ENCODE measurements around the gene TSKS.

The TSKS gene, protein sequence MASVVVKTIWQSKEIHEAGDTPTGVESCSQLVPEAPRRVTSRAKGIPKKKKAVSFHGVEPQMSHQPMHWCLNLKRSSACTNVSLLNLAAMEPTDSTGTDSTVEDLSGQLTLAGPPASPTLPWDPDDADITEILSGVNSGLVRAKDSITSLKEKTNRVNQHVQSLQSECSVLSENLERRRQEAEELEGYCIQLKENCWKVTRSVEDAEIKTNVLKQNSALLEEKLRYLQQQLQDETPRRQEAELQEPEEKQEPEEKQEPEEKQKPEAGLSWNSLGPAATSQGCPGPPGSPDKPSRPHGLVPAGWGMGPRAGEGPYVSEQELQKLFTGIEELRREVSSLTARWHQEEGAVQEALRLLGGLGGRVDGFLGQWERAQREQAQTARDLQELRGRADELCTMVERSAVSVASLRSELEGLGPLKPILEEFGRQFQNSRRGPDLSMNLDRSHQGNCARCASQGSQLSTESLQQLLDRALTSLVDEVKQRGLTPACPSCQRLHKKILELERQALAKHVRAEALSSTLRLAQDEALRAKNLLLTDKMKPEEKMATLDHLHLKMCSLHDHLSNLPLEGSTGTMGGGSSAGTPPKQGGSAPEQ

DNA sequence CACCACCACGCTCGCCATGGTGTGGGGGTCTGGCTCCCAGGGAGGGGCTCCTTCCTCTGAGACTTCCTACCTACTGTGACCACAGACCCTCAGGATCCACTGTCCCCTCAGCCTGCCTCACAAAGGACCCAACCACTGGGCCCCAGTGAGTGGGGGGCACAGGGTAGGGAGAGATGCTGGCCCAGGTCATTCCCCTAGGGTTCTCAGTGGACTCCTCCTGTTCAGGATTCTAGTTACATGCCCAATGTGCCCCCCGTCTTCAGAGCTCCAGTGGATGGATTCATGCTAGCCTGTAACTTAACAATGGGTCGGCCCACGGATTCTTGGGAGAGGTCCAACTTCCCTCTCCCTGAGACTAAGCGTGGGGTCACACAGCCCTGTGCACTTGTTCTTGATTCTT lies at the start of gene TSKS:
TSKS (minus strand) TSS at position 77 of the 400 bp plus-strand sequence; CDS start at position 18, 59 bp downstream.
- no peak for DNase-seq

DNA sequence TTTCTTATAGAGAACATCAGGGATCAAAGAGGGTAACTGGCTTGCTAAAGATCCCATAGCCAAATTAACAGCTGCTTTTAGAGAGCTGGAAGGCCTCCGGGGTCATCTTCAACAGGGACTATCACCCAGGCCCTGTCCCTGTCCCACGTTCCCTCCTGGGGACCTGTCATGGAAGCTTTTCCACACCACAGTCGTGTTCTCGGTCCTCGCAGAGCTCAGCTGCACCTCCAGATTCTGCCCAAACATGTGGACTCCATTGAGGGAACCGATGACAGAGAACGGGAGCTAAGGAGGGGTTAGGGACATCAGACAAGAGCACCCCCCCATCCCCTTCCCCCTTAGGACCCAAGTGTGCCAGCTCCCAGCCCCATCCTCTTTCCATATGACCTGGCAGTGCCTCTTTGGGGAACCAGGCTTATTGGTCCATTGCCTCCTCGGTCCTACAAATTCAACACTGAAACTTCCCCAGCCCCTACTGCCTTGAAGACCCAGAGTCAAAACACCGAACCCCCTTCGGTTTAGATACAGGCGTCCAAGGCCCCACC lies 49.4 kb upstream of the TSKS start:
- DNase-seq, result no peak

DNA sequence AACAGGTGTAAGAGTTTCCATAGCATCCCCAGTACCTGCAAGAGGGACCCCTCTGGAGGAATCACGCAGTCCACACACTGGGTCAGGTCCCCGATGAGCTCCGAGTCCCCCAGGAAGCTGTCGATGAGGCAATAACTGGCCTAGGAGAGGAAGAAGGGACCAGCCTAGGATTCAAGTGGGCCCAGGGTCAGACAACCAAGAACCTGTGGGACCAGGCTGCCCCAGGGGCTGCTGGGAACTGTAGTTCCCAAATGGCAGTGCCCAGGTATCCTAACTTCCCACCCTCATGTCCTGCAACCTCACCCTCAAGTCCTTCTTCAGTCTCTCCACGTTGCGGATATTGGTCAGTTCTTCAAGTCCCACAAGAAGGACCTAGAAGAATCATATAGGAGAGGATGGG lies 48.2 kb upstream of the TSKS start:
- no peak for DNase-seq

DNA sequence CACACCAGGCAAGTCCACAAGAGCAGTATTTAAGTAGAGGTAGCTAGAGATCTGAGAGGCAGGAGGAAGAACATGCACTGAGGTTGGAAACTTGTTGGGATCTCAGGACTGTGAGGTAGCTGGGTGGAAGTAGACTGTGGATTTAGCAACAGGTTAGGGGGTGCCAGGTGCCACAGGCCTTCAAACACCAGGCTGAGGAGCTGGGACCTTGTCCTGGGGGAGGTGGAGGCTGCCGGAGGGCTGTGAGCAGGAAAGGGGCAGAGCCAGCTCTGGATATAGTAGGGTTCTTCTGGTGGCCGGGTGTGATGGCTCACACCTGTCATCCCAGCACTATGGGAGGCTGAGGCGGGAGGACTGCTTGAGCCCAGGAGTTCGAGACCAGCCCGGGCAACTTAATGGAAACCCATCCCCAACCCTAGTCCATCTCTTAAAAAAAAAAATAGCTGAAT lies 46.9 kb upstream of the TSKS start:
- DNase-seq, result no peak

DNA sequence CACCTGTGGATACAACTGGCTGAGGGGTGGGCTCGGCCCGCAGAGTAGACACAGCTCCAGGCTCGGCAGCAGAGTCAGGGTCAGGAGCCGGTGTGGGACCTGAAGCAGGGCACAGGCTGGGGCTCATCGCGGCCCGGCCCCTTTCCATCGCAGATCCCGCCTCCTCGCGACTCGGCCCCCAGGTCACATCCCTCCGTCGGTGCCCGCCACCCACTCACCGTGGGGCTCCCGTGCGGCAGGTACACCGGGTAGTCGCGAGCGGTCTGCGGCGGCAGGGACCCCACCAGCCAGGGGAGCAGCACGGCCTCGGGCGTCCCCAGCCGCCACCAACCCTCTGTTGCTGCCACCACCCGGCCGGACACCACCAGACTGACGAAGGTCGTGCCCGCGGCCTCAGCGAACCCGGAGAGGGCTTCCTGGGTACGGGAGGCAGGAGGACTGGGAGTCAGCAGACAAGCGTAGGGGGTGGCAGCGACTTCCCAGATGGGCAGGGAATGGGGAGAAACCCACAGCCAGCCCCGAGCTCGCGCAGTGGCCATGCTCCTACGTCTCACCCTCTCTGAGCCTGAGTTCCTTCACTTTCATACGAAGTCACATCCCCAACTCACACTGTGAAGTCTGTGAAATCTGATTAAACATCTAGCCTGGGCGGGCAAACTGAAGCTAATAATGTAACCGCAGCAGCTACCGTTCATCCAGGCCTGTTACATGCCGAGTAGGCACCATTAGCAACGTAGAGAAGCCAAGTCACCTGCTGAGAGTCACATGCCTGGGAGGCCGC lies 46.2 kb upstream of the TSKS start:
- no peak for DNase-seq

DNA sequence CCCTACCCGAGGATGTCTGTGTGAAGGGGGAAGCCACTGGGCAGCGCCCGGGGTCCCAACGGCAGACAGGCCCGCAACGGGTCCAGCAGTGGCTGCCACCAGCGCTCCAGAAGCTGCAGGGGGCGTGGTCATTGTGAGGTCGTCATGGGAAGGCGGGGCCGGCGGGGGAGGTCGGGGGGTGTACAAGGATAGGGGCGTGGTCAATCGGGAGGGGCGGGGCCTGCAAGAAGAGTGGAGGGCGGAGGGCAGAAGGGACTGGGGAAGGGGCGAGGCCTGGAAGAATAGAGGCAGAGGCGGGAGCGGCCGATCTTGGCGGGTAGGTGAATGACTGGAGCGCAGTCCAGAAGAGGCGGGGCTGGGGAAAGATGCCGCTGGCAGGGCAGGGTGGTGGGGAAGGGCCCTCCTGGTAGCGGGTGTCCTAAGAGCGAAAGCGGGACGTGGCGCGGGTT lies 45.6 kb upstream of the TSKS start:
- no peak for DNase-seq

DNA sequence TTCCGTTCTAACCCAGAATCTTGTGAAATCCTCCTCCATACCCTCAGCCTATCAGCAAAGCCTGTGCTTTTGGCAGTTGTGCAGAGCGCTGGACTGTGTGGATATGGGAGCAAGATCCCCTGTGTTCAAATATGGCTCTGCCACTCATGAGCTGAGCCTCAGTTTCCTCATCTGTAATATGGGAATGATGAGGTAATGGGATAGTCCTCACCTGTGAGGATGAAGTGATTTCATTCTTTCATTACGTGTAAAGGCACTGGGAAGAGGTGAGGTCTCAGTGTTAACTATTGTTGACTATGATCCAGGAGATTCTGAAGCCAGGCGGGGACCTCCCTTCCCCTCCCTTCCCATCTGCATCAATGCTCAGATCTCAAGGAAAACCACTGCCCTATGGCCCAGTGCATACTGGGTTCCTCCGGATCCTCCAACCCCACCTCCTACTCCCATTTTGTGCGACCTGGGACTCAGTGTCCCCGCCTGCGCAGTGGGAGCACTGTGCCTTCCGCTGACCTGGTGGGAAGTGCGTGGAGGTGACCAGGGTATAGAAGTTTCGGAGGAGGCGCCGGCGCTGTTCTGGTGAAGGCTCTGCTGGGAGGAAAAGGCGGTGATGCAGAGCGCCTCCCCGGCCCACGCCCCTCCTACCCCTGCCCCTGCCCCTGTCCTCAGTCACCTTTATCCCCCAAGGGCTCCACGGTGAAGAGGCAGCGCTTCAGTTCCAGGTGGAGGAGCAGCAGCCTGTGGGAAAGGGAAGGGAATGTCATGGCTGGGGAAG lies 45.0 kb upstream of the TSKS start:
- DNase-seq, result no peak

DNA sequence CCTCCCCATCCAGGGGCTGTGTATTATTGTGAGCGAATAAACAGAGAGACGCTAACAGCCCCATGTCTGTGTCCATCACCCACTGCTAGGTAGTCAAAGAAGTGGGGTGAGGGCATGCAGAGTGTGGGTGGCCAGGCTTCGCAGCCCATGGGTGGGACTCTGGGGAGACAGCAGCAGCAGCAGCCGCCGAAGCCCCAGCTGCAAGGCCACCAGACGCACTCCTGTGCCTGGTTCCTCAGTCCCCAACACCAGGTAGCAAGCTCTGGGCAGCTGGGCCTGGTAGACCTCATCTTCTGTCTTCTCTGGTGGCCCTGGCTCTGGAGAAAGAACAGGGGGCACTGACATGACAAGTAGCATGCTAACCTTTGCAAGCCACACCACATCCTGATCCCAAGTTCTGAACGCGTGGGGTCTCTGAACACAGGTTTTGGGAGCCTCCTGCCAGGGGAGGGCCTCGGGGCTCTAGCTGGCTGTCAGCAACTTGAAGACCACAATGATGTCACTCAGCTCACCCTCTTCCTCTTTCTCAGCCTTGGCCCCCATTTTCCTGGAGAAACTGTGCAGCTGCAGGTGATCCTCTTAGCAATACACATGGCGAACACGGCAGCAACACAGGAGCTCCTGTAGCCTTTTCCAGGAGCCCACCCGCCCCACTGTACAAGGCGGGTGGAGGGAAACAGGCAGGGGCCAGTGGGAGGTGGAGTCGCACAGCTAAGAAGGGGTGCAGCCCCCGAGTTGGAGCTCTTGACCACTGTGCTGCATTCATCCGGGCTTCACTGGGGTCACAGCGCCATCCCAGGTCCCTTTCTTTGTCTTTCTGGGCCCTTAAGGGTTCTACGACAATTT lies 44.2 kb upstream of the TSKS start:
- DNase-seq, result peak; percentile 15

DNA sequence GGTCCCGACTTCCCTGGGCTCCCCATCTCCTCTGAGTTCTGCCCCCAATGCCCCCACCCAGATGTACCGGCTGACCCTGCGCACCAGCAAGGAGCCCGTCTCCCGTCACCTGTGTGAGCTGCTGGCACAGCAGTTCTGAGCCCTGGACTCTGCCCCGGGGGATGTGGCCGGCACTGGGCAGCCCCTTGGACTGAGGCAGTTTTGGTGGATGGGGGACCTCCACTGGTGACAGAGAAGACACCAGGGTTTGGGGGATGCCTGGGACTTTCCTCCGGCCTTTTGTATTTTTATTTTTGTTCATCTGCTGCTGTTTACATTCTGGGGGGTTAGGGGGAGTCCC lies 43.5 kb upstream of the TSKS start:
- DNase-seq, result no peak

DNA sequence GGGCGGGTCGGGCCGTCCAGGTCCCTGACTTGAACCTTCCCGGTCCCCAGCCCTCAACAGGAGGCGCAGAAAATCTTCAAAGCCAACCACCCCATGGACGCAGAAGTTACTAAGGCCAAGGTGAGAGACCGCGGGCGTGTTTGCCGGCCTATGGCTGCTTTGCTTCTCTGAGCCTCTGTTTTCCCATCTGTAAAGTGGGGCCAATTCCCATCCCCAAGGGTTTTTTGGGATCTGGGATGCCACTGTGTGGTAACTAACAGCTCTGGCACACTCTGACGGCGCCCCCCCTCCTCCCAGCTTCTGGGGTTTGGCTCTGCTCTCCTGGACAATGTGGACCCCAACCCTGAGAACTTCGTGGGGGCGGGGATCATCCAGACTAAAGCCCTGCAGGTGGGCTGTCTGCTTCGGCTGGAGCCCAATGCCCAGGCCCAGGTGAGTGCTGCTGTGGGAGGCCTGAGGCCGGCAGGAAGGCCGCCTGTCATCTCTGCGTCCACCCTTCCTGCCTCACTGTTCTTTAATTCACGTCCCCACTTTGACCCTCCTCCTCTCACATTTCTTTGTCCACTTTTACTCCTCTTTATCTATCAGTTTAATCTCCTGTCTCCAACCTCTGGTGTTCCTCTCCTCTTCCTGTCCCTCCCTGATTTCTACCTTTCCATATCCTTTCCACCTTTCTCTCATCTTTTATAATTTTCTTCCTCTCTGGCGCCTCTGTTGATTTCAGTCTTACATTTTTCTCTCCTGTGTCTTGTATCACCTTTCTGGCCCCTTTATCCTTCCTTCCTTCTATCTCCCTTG lies 42.9 kb upstream of the TSKS start:
- no peak for DNase-seq

DNA sequence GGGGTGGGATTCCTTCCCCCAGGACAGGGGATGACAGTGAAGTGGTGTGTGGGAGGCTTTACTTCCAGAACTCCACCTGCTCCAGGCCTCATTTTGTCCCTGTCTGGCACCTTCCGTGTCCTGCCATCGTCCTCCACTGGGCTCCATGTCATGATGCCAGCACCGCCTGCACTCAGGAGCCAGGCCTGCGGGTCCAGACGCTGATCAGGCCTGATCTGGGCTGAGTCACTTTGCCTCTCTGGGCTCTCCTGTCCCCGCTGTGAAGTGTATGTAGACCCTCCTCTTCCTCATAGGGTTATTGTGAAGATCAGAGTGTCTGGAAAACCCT lies 40.4 kb upstream of the TSKS start:
- DNase-seq, result no peak

DNA sequence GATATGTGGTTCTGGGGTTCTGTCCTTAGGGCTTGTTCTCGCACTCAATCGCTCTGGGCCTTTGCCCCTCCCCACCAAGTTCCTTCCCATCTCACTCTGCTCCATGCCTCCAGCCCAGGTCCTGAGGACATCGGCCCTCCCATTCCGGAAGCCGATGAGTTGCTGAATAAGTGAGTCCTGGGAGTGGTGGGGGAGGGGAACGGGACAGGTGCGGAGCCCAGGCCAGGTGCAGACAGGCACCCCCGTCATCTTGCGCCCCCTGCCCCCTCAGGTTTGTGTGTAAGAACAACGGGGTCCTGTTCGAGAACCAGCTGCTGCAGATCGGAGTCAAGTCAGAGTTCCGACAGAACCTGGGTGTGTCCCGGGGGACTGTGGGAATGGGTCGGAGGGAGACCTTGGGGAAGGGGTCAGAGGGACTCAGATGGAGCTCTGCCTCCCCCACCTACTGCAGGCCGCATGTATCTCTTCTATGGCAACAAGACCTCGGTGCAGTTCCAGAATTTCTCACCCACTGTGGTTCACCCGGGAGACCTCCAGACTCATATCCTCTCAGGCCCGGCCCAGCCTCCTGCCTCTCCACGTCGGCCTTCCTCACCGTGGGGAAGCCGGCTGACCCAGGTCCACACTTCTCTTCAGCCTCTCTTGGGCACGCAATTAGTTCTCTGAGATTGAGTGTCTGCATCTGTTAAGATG lies 39.9 kb upstream of the TSKS start:
- DNase-seq, result no peak

DNA sequence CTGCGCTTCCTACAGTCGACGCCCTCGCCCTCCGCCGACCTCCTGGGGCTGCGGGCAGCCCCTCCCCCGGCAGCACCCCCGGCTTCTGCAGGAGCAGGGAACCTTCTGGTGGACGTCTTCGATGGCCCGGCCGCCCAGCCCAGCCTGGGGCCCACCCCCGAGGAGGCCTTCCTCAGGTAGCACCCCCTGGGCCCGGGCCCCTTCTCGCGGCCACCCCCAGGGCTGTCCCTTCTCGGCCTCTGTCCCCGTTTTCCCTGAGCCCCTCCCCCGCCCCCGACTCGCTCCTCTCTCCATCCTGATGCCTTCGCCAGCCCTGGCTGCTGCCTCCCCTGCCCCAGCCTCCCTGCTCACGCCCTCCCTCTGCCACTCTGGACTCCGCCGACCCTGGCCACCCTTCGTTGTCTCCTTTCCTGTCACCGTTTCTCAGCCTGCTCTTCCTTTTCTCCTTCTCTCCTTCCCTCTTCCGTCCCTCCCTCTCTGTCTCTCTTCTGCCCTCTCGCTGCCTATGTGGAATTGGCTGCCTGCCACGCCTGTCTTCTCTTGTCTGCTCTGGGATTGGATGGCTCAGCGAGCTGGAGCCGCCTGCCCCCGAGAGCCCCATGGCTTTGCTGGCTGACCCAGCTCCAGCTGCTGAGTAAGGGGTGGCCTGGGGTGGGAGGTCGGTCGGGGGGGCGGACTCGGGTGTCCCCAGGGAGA lies 39.0 kb upstream of the TSKS start:
- DNase-seq, result no peak

DNA sequence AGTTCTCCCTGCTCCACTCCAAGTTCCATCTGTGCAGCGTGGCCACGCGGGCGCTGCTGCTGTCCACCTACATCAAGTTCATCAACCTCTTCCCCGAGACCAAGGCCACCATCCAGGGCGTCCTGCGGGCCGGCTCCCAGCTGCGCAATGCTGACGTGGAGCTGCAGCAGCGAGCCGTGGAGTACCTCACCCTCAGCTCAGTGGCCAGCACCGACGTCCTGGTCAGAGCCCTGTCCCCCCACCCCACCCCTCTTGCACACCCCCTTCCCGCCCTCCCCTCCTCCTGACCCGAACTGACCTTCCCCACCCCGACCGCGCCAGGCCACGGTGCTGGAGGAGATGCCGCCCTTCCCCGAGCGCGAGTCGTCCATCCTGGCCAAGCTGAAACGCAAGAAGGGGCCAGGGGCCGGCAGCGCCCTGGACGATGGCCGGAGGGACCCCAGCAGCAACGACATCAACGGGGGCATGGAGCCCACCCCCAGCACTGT lies 38.3 kb upstream of the TSKS start:
- DNase-seq, result no peak

DNA sequence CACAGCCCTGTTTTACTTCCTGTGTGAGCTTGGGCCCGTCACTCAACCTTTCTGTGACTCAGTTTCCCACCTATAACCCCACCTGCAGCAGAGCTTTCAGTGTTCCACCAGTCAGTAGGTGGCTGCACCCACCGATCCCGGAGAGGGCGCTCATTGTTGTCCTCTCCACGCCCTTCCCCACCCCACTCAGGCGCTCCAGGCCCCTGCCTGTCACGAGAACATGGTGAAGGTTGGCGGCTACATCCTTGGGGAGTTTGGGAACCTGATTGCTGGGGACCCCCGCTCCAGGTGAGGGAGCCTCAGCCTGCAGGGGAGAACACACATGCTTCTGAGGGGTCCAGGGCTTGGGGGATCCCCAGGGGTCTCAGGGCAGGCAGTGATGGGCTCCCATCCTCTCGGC lies 37.7 kb upstream of the TSKS start:
- no peak for DNase-seq

DNA sequence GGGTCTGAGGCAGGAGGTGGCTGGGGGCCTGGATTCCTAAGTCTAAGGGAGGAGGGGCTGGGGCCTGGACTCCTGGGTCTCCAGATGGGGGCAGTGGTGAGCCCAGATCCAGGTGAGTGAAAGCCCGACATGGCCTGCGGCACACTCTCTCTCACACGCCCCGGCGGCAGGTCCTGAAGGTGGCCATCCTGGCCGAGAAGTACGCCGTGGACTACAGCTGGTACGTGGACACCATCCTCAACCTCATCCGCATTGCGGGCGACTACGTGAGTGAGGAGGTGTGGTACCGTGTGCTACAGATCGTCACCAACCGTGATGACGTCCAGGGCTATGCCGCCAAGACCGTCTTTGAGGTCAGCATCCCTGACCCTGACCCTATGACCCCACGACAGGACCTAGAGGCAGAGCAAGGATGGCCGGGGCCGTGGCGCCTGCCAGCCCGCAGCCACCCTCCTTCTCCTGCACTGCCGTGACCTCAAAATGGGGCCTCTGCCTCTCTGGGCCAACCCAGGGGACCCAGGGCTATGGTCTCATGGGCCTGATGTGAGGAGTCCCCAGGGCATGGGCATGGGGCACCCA lies 36.8 kb upstream of the TSKS start:
- no peak for DNase-seq

DNA sequence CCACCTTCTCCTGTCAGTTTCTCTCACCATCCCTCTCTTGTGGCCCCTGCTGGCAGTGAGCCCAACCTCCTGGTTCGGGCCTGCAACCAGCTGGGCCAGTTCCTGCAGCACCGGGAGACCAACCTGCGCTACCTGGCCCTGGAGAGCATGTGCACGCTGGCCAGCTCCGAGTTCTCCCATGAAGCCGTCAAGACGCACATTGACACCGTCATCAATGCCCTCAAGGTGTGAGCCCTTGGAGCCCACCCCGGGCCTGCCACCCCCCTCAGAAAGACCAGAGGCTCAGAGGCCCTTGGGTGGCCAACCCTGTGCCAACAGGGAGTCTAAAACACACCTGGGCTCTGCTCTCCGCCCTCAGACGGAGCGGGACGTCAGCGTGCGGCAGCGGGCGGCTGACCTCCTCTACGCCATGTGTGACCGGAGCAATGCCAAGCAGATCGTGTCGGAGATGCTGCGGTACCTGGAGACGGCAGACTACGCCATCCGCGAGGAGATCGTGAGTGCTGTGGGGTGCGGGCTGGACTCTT lies 36.2 kb upstream of the TSKS start:
- DNase-seq, result no peak

DNA sequence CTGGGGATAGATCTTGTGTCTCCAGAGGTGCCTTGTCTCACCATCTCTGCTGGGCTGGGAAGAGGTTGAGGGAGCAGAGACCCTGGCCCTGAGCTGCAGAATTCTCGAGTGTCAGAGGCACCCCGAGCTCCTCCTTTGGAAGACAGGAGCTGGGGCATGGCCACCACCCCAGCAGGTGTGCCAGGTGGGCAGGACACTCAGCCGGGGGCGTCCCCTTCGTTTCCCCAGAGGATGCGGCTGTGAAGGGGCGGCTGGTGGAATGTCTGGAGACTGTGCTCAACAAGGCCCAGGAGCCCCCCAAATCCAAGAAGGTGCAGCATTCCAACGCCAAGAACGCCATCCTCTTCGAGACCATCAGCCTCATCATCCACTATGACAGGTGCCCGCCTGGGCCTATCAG lies 35.5 kb upstream of the TSKS start:
- DNase-seq, result no peak

DNA sequence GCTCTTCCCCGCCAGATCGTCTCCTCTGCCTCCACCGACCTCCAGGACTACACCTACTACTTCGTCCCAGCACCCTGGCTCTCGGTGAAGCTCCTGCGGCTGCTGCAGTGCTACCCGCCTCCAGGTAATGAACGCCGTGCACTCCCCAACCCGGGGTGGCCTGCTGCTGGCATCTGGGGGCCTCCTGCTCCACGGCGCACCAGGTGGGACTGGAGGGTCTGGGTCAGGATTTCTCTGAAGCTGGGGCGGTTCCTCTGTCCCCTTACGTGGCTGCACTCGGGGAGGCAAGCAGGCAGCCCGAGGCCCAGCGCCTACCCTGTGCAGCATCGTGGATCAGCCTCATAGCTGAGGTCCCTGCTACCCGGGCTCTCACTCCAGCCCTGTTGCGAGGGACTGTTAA lies 32.5 kb upstream of the TSKS start:
- no peak for DNase-seq
